GM23338 (cell line): Measurements from ENCODE around the gene ZER1. TPM values are rescaled to one million over a fixed set of nuclear protein-coding genes. Genes with fewer than 3 reads are reported as not detected.

Experiments used
- ATAC-seq: fragments of 200-7000 bp; cut with Tn5 transposase; 3 replicates; pipeline ENCODE4 v1.9.1; 2020
- DNase-seq: peaks from one replicate; pipeline ENCODE4 v3.0.0-alpha.2; 2015; ENCODE audit warnings: low spot score
- H2AFZ ChIP-seq: fragments of 200-600 bp; sonication (generic); 2 replicates; pipeline ENCODE4 v1.8.0; 2016; ENCODE audit warnings: antibody characterized with exemption, mild to moderate bottlenecking, moderate library complexity
- H3F3A ChIP-seq: fragments of 200-600 bp; sonication (generic); replicated peaks from 2 replicates; pipeline ENCODE4 v1.8.0; 2017; ENCODE audit warnings: antibody characterized with exemption, mixed run types, low read depth
- H3K27ac ChIP-seq: fragments of 200-600 bp; sonication (generic); 2 replicates; pipeline ENCODE4 v1.6.1; 2016; ENCODE audit warnings: low read depth
- H3K27me3 ChIP-seq: fragments of 200-600 bp; sonication (generic); 2 replicates; pipeline ENCODE4 v1.8.0; 2016; ENCODE audit warnings: mild to moderate bottlenecking, mixed run types, moderate library complexity; ENCODE audit not compliant: insufficient read depth
- H3K36me3 ChIP-seq: fragments of 200-600 bp; sonication (generic); 2 replicates; pipeline ENCODE4 v1.8.0; 2016; ENCODE audit warnings: mild to moderate bottlenecking; ENCODE audit not compliant: insufficient read depth
- H3K4me1 ChIP-seq: fragments of 200-600 bp; sonication (generic); 2 replicates; pipeline ENCODE4 v1.8.0; 2016; ENCODE audit warnings: mild to moderate bottlenecking, moderate library complexity; ENCODE audit not compliant: insufficient read depth
- H3K4me2 ChIP-seq: fragments of 200-600 bp; sonication (generic); 2 replicates; pipeline ENCODE4 v1.7.1; 2017; ENCODE audit warnings: mixed run types
- H3K4me3 ChIP-seq: fragments of 200-600 bp; sonication (generic); 2 replicates; pipeline ENCODE4 v1.6.1; 2016; ENCODE audit warnings: mixed run types
- H3K79me2 ChIP-seq: fragments of 200-600 bp; sonication (generic); replicated peaks from 2 replicates; pipeline ENCODE4 v1.8.0; 2017; ENCODE audit warnings: mild to moderate bottlenecking; ENCODE audit not compliant: insufficient read depth
- H3K9me2 ChIP-seq: fragments of 200-600 bp; sonication (generic); 2 replicates; pipeline ENCODE4 v1.8.0; 2017; ENCODE audit not compliant: insufficient read depth
- H4K20me1 ChIP-seq: fragments of 200-600 bp; sonication (generic); replicated peaks from 2 replicates; pipeline ENCODE4 v1.8.0; 2017; ENCODE audit warnings: mild to moderate bottlenecking; ENCODE audit not compliant: insufficient read depth
- H3K27ac Mint-ChIP-seq: 2 replicates; pipeline ENCODE4 v1.8.0; 2020; ENCODE audit warnings: inconsistent platforms, mild to moderate bottlenecking, moderate library complexity, mixed read lengths
- H3K27me3 Mint-ChIP-seq: 3 replicates; pipeline ENCODE4 v1.8.0; 2022; ENCODE audit warnings: low read depth, mild to moderate bottlenecking, moderate library complexity, mixed read lengths, inconsistent platforms; ENCODE audit not compliant: insufficient read depth, poor library complexity
- H3K36me3 Mint-ChIP-seq: 3 replicates; pipeline ENCODE4 v1.8.0; 2021; ENCODE audit warnings: low read depth, mild to moderate bottlenecking, inconsistent platforms, moderate library complexity, mixed read lengths
- H3K4me1 Mint-ChIP-seq: 3 replicates; pipeline ENCODE4 v1.8.0; 2020; ENCODE audit warnings: mild to moderate bottlenecking, inconsistent platforms, mixed read lengths
- H3K4me3 Mint-ChIP-seq: 3 replicates; pipeline ENCODE4 v1.8.0; 2021; ENCODE audit warnings: moderate library complexity, mild to moderate bottlenecking, inconsistent platforms, mixed read lengths
- H3K9me3 Mint-ChIP-seq: 3 replicates; pipeline ENCODE4 v1.8.0; 2020; ENCODE audit warnings: moderate library complexity, mild to moderate bottlenecking, inconsistent platforms, mixed read lengths
- CREB1 ChIP-seq: fragments of 250-450 bp; sonication (Bioruptor Pico); IDR thresholded peaks from 2 replicates; pipeline ENCODE4 v1.5.0; 2020; ENCODE audit warnings: low read depth, mild to moderate bottlenecking, moderate library complexity
- EZH2 ChIP-seq: fragments of 200-600 bp; sonication (generic); IDR thresholded peaks from one replicate; pipeline ENCODE4 v1.8.0; 2017; ENCODE audit warnings: antibody characterized with exemption, mild to moderate bottlenecking, low read depth; ENCODE audit not compliant: unreplicated experiment
- EZH2phosphoT487 ChIP-seq: fragments of 200-600 bp; sonication (generic); IDR thresholded peaks from one replicate; pipeline ENCODE4 v1.8.1; 2018; ENCODE audit warnings: antibody characterized with exemption; ENCODE audit not compliant: unreplicated experiment
- JUNB ChIP-seq: IDR thresholded peaks from one replicate; pipeline ENCODE4 v1.6.1; 2016; ENCODE audit warnings: antibody characterized with exemption; ENCODE audit not compliant: unreplicated experiment
- POLR2AphosphoS5 ChIP-seq: IDR thresholded peaks from 2 replicates; pipeline ENCODE4 v1.6.1; 2016; ENCODE audit warnings: antibody characterized with exemption, low read depth
- STAT1 ChIP-seq: IDR thresholded peaks from one replicate; pipeline ENCODE4 v1.6.1; 2016; ENCODE audit warnings: antibody characterized with exemption; ENCODE audit not compliant: unreplicated experiment
- ZNF114 ChIP-seq: fragments of 250-450 bp; sonication (Bioruptor Pico); IDR thresholded peaks from 2 replicates; pipeline ENCODE4 v1.5.0; 2020; ENCODE audit warnings: mild to moderate bottlenecking, moderate library complexity
- ZNF331 ChIP-seq: fragments of 250-450 bp; sonication (Bioruptor Pico); IDR thresholded peaks from 2 replicates; pipeline ENCODE4 v1.5.0; 2020; ENCODE audit warnings: low read depth, mild to moderate bottlenecking, moderate library complexity
- polyA plus RNA-seq: library from polyadenylated mRNA; unstranded; fragments of >200 nt; fragmentation: Nextera tagmentation; extraction: Ambion mirVana; gene quantifications from 2 replicates; pipeline ENCODE4 v1.2.1, GENCODE V29; 2016
- total RNA-seq: library from RNA; depleted of rRNA; stranded (reverse); fragments of >200 nt; shearing (Covaris generic); gene quantifications from 2 replicates; pipeline ENCODE4 v1.2.3, GENCODE V29; 2014
- TF ChIP-seq, protein P1 (sequence below): fragments of 250-450 bp; sonication (Bioruptor Pico); IDR thresholded peaks from 2 replicates; pipeline ENCODE4 v1.5.0; 2020; ENCODE audit warnings: mild to moderate bottlenecking, moderate library complexity
- TF ChIP-seq, protein P2 (sequence below): IDR thresholded peaks from 2 replicates; pipeline ENCODE4 v1.6.1; 2016; ENCODE audit warnings: antibody characterized with exemption
- TF ChIP-seq, protein P3 (sequence below), 2 experiments: fragments of 200-600 bp in 1 of 2; sonication (generic) in 1 of 2; conservative IDR thresholded peaks; 2 replicates each; pipeline versions ENCODE4 v1.5.1 to v1.6.1; 2016 to 2017; ENCODE audit warnings: antibody characterized with exemption in 2 of 2, low read depth in 2 of 2, mild to moderate bottlenecking in 2 of 2, moderate library complexity in 1 of 2

Gene ZER1
- total and polyA plus RNA-seq, 2 experiments from 2014 or later = 7.0 to 23.9 TPM

DNA sequence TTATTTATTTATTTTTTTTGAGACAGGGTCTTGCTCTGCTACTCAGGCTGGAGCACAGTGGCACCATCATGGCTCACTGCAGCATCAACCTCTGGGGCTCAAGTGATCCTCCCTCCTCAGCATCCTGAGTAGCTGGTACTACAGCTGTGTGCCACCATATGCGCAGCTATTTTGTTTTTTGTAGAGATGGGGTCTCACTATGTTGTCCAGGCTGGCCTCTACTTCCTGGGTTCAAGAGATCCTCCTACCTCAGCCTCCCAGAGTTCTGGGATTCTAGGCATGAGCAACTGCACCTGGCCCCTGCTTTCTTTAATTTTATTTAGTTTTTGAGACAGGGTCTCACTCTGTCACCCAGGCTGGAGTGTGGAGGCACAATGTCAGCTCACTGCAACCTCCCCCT is 28.3 kb downstream of the ZER1 start:
- H3K27ac ChIP-seq = no peak overlapping the region
- no peak overlapping the region for H3K4me3 Mint-ChIP-seq
- H4K20me1 ChIP-seq = no peaks in the 10 kb centered on the region
- no peaks in the 10 kb centered on the region for H3F3A ChIP-seq
- no peaks in the 10 kb centered on the region for H3K9me3 Mint-ChIP-seq
- no peaks in the 10 kb centered on the region for H3K9me2 ChIP-seq
- H3K27ac Mint-ChIP-seq = no peak overlapping the region
- H3K27me3 Mint-ChIP-seq = peaks cover 1% of the 10 kb centered on the region
- no peaks in the 10 kb centered on the region for H3K4me1 Mint-ChIP-seq
- DNase-seq = no peak
- H3K36me3 ChIP-seq = no peaks in the 10 kb centered on the region
- 0 out of 3 replicates have a peak, but pooled peaks cover 12% of the 10 kb centered on the region for H3K36me3 Mint-ChIP-seq
- TF ChIP-seq CREB1 (no peak), STAT1 (no peak), EZH2 (no peak), ZNF114 (no peak), POLR2AphosphoS5 (no peak), EZH2phosphoT487 (no peak), ZNF331 (CRISPR knock-in tag) (no peak), JUNB (no peak)
- TF ChIP-seq, protein P1, sequence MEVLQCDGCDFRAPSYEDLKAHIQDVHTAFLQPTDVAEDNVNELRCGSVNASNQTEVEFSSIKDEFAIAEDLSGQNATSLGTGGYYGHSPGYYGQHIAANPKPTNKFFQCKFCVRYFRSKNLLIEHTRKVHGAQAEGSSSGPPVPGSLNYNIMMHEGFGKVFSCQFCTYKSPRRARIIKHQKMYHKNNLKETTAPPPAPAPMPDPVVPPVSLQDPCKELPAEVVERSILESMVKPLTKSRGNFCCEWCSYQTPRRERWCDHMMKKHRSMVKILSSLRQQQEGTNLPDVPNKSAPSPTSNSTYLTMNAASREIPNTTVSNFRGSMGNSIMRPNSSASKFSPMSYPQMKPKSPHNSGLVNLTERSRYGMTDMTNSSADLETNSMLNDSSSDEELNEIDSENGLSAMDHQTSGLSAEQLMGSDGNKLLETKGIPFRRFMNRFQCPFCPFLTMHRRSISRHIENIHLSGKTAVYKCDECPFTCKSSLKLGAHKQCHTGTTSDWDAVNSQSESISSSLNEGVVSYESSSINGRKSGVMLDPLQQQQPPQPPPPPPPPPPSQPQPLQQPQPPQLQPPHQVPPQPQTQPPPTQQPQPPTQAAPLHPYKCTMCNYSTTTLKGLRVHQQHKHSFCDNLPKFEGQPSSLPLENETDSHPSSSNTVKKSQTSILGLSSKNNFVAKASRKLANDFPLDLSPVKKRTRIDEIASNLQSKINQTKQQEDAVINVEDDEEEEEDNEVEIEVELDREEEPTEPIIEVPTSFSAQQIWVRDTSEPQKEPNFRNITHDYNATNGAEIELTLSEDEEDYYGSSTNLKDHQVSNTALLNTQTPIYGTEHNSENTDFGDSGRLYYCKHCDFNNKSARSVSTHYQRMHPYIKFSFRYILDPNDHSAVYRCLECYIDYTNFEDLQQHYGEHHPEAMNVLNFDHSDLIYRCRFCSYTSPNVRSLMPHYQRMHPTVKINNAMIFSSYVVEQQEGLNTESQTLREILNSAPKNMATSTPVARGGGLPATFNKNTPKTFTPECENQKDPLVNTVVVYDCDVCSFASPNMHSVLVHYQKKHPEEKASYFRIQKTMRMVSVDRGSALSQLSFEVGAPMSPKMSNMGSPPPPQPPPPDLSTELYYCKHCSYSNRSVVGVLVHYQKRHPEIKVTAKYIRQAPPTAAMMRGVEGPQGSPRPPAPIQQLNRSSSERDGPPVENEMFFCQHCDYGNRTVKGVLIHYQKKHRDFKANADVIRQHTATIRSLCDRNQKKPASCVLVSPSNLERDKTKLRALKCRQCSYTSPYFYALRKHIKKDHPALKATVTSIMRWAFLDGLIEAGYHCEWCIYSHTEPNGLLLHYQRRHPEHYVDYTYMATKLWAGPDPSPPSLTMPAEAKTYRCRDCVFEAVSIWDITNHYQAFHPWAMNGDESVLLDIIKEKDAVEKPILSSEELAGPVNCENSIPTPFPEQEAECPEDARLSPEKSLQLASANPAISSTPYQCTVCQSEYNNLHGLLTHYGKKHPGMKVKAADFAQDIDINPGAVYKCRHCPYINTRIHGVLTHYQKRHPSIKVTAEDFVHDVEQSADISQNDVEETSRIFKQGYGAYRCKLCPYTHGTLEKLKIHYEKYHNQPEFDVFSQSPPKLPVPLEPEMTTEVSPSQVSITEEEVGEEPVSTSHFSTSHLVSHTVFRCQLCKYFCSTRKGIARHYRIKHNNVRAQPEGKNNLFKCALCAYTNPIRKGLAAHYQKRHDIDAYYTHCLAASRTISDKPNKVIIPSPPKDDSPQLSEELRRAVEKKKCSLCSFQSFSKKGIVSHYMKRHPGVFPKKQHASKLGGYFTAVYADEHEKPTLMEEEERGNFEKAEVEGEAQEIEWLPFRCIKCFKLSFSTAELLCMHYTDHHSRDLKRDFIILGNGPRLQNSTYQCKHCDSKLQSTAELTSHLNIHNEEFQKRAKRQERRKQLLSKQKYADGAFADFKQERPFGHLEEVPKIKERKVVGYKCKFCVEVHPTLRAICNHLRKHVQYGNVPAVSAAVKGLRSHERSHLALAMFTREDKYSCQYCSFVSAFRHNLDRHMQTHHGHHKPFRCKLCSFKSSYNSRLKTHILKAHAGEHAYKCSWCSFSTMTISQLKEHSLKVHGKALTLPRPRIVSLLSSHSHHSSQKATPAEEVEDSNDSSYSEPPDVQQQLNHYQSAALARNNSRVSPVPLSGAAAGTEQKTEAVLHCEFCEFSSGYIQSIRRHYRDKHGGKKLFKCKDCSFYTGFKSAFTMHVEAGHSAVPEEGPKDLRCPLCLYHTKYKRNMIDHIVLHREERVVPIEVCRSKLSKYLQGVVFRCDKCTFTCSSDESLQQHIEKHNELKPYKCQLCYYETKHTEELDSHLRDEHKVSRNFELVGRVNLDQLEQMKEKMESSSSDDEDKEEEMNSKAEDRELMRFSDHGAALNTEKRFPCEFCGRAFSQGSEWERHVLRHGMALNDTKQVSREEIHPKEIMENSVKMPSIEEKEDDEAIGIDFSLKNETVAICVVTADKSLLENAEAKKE = no peak
- TF ChIP-seq, protein P2, sequence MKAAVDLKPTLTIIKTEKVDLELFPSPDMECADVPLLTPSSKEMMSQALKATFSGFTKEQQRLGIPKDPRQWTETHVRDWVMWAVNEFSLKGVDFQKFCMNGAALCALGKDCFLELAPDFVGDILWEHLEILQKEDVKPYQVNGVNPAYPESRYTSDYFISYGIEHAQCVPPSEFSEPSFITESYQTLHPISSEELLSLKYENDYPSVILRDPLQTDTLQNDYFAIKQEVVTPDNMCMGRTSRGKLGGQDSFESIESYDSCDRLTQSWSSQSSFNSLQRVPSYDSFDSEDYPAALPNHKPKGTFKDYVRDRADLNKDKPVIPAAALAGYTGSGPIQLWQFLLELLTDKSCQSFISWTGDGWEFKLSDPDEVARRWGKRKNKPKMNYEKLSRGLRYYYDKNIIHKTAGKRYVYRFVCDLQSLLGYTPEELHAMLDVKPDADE = no peak
- TF ChIP-seq, protein P3, sequence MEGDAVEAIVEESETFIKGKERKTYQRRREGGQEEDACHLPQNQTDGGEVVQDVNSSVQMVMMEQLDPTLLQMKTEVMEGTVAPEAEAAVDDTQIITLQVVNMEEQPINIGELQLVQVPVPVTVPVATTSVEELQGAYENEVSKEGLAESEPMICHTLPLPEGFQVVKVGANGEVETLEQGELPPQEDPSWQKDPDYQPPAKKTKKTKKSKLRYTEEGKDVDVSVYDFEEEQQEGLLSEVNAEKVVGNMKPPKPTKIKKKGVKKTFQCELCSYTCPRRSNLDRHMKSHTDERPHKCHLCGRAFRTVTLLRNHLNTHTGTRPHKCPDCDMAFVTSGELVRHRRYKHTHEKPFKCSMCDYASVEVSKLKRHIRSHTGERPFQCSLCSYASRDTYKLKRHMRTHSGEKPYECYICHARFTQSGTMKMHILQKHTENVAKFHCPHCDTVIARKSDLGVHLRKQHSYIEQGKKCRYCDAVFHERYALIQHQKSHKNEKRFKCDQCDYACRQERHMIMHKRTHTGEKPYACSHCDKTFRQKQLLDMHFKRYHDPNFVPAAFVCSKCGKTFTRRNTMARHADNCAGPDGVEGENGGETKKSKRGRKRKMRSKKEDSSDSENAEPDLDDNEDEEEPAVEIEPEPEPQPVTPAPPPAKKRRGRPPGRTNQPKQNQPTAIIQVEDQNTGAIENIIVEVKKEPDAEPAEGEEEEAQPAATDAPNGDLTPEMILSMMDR (conservative IDR thresholded peaks at IDR 0.05; ENCODE audit: low read depth in 2 of 2) = no peak
- H3K27me3 ChIP-seq = no peaks in the 10 kb centered on the region
- no peak overlapping the region for H2AFZ ChIP-seq
- no peaks in the 10 kb centered on the region for H3K79me2 ChIP-seq
- H3K4me1 ChIP-seq = no peaks in the 10 kb centered on the region
- no peak for ATAC-seq
- no peak overlapping the region for H3K4me3 ChIP-seq
- H3K4me2 ChIP-seq = no peak overlapping the region
